Suprapubic skin (tissue), 4 donors: ENCODE results near the gene PPP2R2C. TPM values are rescaled to one million over a fixed set of nuclear protein-coding genes. Genes with fewer than 3 reads are reported as not detected.

Experiments used
- DNase-seq, 2 donors: peaks; one replicate each; pipeline ENCODE4 v3.0.0-alpha.2; 2019; ENCODE audit warnings: low spot score in 2 of 2
- H3K27ac ChIP-seq: fragments of 200-600 bp; sonication (generic); one replicate; pipeline ENCODE4 v1.5.1; 2019
- H3K27me3 ChIP-seq: fragments of 200-600 bp; sonication (generic); one replicate; pipeline ENCODE4 v1.5.1; 2019
- H3K36me3 ChIP-seq: fragments of 200-600 bp; sonication (generic); one replicate; pipeline ENCODE4 v1.5.1; 2019
- H3K4me1 ChIP-seq: fragments of 200-600 bp; sonication (generic); one replicate; pipeline ENCODE4 v1.5.1; 2019
- H3K4me3 ChIP-seq: fragments of 200-600 bp; sonication (generic); one replicate; pipeline ENCODE4 v1.5.1; 2019; ENCODE audit warnings: mild to moderate bottlenecking
- H3K9me3 ChIP-seq: fragments of 200-600 bp; sonication (generic); one replicate; pipeline ENCODE4 v1.5.1; 2019
- CTCF ChIP-seq, 2 donors: fragments of 200-600 bp in 1 of 2; fragments of 450-650 bp in 1 of 2; sonication (generic) in 1 of 2; IDR thresholded peaks; one replicate each; pipeline ENCODE4 v1.5.1; 2016 to 2019; ENCODE audit warnings: antibody characterized with exemption in 2 of 2, mild to moderate bottlenecking in 1 of 2, moderate library complexity in 1 of 2
- EP300 ChIP-seq: sonication (generic); formaldehyde crosslinking; IDR thresholded peaks from one replicate; pipeline ENCODE4 v1.6.1; 2017; ENCODE audit warnings: antibody characterized with exemption
- POLR2A ChIP-seq, 2 donors: fragments of 450-650 bp; IDR thresholded peaks; one replicate each; pipeline ENCODE4 v1.6.1; 2017; ENCODE audit warnings: antibody characterized with exemption in 2 of 2, mild to moderate bottlenecking in 2 of 2, moderate library complexity in 2 of 2
- POLR2AphosphoS5 ChIP-seq, 3 donors: sonication (generic); formaldehyde crosslinking; IDR thresholded peaks; one replicate each; pipeline ENCODE4 v1.6.1; 2017; ENCODE audit warnings: antibody characterized with exemption in 3 of 3
- WGBS: methylation state at CpG from one replicate; pipeline ENCODE4 v1.1.5; 2018; 5-methylcytosine and 5-hydroxymethylcytosine counted together
- total RNA-seq, 4 donors: library from RNA; depleted of rRNA; stranded (reverse); fragments of >200 nt; gene quantifications; one replicate each; pipeline ENCODE4 v1.1.0, GENCODE V29; 2016

PPP2R2C gene
- total RNA-seq, 4 donors from 2014 or later = 42.5 to 81.5 (median 61.0) TPM

- 78% methylated on average over 8 of the region's 12 CpGs for WGBS
- H3K9me3 ChIP-seq = no peaks in the 10 kb centered on the region
- H3K27ac ChIP-seq = no peak overlapping the region
- no peak for TF ChIP-seq CTCF (IDR thresholded peaks at IDR 0.05)
- TF ChIP-seq POLR2A (IDR thresholded peaks at IDR 0.05) = no peak
- TF ChIP-seq EP300 = no peak
- TF ChIP-seq POLR2AphosphoS5 (IDR thresholded peaks at IDR 0.05) = no peak
- no peak overlapping the region for H3K4me3 ChIP-seq
- no peak for DNase-seq
- H3K27me3 ChIP-seq = peaks cover 40% of the 10 kb centered on the region
- no peaks in the 10 kb centered on the region for H3K4me1 ChIP-seq
- H3K36me3 ChIP-seq = no peaks in the 10 kb centered on the region
Observed at GRCh38 chr4:6338951-6339817, 133.2 kb downstream of the PPP2R2C start.

GRCh38 chr4:6338175-6338950 is 134.1 kb downstream of the PPP2R2C start:
- no peak for DNase-seq
- H3K27ac ChIP-seq = no peak overlapping the region
- no peaks in the 10 kb centered on the region for H3K36me3 ChIP-seq
- no peaks in the 10 kb centered on the region for H3K4me1 ChIP-seq
- H3K9me3 ChIP-seq = no peaks in the 10 kb centered on the region
- WGBS = 76% methylated on average over 11 of the region's 14 CpGs
- TF ChIP-seq CTCF (IDR thresholded peaks at IDR 0.05) = no peak
- no peak for TF ChIP-seq POLR2A (IDR thresholded peaks at IDR 0.05)
- no peak for TF ChIP-seq EP300
- TF ChIP-seq POLR2AphosphoS5 (IDR thresholded peaks at IDR 0.05) = no peak
- peaks cover 45% of the 10 kb centered on the region for H3K27me3 ChIP-seq
- H3K4me3 ChIP-seq = no peak overlapping the region

- Histone ChIP-seq H3K9me3 (no peaks in the 10 kb centered on the region), H3K36me3 (peaks cover 2% of the 10 kb centered on the region), H3K4me1 (no peaks in the 10 kb centered on the region), H3K27me3 (peaks cover 48% of the 10 kb centered on the region), H3K4me3 (no peak overlapping the region), H3K27ac (no peak overlapping the region)
- WGBS = 37% methylated on average over 19 of the region's 19 CpGs
- DNase-seq = no peak
- TF ChIP-seq EP300 = no peak
- no peak for TF ChIP-seq POLR2AphosphoS5 (IDR thresholded peaks at IDR 0.05)
- no peak for TF ChIP-seq CTCF (IDR thresholded peaks at IDR 0.05)
- TF ChIP-seq POLR2A (IDR thresholded peaks at IDR 0.05) = no peak
Observed at GRCh38 chr4:6337331-6337935, 135.0 kb downstream of the PPP2R2C start.

- Histone ChIP-seq H3K4me1 (no peaks in the 10 kb centered on the region), H3K36me3 (peaks cover 5% of the 10 kb centered on the region), H3K4me3 (no peak overlapping the region), H3K9me3 (no peaks in the 10 kb centered on the region), H3K27ac (no peak overlapping the region), H3K27me3 (peaks cover 48% of the 10 kb centered on the region)
- 87% methylated on average over 13 of the region's 13 CpGs for WGBS
- no peak for DNase-seq
- TF ChIP-seq POLR2A (IDR thresholded peaks at IDR 0.05) = no peak
- no peak for TF ChIP-seq CTCF (IDR thresholded peaks at IDR 0.05)
- no peak for TF ChIP-seq EP300
- no peak for TF ChIP-seq POLR2AphosphoS5 (IDR thresholded peaks at IDR 0.05)
Observed at GRCh38 chr4:6336166-6336565, 136.2 kb downstream of the PPP2R2C start.
